ENCODE measurements around the gene PTPRO. TPM values are rescaled to one million over a fixed set of nuclear protein-coding genes. Genes with fewer than 3 reads are reported as not detected.

Gene PTPRO
- polyA plus RNA-seq, 4 donors: 7.0 to 271 (median 199) TPM

- no peak for DNase-seq (ENCODE audit: low read depth in 4 of 4, low spot score in 3 of 4)
Observed at GRCh38 chr12:15443050-15443449, 120.7 kb downstream of the PTPRO start.

GRCh38 chr12:15443611-15444010 lies 121.3 kb downstream of the PTPRO start:
- DNase-seq (ENCODE audit: low read depth in 4 of 4, low spot score in 3 of 4): no peak

DNA sequence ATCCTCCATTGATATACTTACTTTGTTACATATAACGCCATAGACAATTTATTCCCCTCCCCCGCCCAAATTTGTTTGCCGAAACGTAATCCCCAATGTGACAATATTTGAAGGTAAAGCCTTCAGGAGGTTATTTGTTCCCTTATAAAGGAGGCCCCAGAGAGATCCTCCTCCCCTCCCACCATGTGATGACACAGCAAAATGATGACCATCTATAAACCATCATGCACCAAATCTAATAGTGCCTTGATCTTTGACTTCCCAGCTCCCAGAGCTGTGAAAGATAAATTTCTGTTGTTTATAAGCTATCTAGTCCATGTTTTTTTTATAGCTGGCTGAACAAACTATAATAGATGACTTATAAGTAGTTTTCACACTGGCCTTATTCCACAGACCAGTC lies 122.2 kb downstream of the PTPRO start:
- no peak for DNase-seq (ENCODE audit: low read depth in 4 of 4, low spot score in 3 of 4)

- DNase-seq (ENCODE audit: low read depth in 4 of 4, low spot score in 3 of 4): no peak
Observed at GRCh38 chr12:15446807-15447206, 124.5 kb downstream of the PTPRO start.

GRCh38 chr12:15453613-15454012 lies 131.3 kb downstream of the PTPRO start:
- DNase-seq (ENCODE audit: low read depth in 4 of 4, low spot score in 3 of 4): no peak

- DNase-seq (ENCODE audit: low read depth in 4 of 4, low spot score in 3 of 4): no peak
Observed at GRCh38 chr12:15458008-15458407, 135.7 kb downstream of the PTPRO start.

- no peak for DNase-seq (ENCODE audit: low read depth in 4 of 4, low spot score in 3 of 4)
Observed at GRCh38 chr12:15468911-15469310, 146.6 kb downstream of the PTPRO start.

DNA sequence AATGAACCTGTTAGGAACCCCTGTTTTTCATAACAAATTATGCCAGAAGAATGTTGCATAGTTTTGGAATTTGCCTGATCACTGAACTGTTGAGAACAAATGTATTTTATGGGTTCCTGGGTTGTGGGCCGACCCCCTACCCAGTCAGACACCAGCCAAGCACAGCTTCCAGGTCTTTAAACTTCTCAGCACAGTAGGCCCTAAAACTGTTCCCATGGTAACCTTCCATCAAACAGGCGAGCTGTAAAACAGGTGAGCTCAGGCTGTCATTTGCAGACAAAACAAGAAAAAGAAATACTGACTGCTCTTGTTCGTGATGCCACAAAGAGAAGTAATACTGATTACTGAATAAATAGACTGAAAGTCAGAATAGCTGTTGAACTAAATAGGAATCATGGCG lies 147.0 kb downstream of the PTPRO start:
- DNase-seq (ENCODE audit: low read depth in 4 of 4, low spot score in 3 of 4): peak in 1 of 4 donors; percentile 7

- DNase-seq (ENCODE audit: low read depth in 4 of 4, low spot score in 3 of 4): no peak
Observed at GRCh38 chr12:15472036-15472435, 149.7 kb downstream of the PTPRO start.

DNA sequence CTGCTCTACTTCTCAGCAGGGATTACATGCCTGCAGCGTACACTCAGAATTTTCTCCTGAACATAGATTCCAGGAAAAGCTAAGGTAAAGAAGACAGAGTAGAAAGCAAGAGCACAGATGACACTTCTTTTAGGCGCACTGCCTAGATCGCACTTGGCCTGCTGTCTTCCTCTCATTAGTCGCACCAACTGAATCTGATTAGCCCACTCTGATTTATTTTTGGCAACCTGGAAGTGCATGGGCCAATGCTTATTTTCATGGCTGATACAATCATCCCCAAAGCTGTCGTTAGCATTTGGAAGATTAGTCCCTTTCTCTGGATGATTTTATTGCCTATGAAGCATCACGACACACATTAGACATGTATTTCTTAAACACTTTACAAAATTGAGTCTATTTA lies 152.5 kb downstream of the PTPRO start:
- no peak for DNase-seq (ENCODE audit: low read depth in 4 of 4, low spot score in 3 of 4)

- no peak for DNase-seq (ENCODE audit: low read depth in 4 of 4, low spot score in 3 of 4)
Observed at GRCh38 chr12:15477761-15478160, 155.5 kb downstream of the PTPRO start.

- no peak for DNase-seq (ENCODE audit: low read depth in 4 of 4, low spot score in 3 of 4)
Observed at GRCh38 chr12:15481846-15482245, 159.5 kb downstream of the PTPRO start.

GRCh38 chr12:15485466-15485865 lies 163.2 kb downstream of the PTPRO start:
- DNase-seq (ENCODE audit: low read depth in 4 of 4, low spot score in 3 of 4): no peak

- DNase-seq (ENCODE audit: low read depth in 4 of 4, low spot score in 3 of 4): no peak
Observed at GRCh38 chr12:15486859-15487258, 164.6 kb downstream of the PTPRO start.

DNA sequence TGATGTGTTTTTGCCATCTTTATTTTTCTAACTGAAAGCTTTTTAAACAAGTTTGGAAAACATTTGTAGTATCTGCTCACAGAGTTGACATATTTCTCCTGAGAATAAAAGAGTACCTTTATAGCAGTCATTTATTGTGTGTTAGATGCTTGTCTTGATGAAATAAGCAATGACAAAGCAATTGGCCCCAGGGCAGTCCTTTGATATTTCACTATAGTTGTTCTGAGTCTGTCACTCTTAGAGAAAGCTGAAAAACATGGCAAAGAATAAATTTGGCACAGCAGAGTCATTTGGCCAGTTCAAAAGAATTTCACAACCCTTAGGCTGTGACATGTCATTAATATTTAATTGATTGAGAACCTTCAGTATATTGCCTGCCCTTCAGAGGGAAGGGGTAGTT lies 166.2 kb downstream of the PTPRO start:
- no peak for DNase-seq (ENCODE audit: low read depth in 4 of 4, low spot score in 3 of 4)

GRCh38 chr12:15494329-15495046 lies 172.2 kb downstream of the PTPRO start:
- DNase-seq (ENCODE audit: low read depth in 4 of 4, low spot score in 3 of 4): no peak

- peak in 1 of 4 donors; percentile 10 for DNase-seq (ENCODE audit: low read depth in 4 of 4, low spot score in 3 of 4)
Observed at GRCh38 chr12:15495746-15496145, 173.4 kb downstream of the PTPRO start.

GRCh38 chr12:15496738-15497137 lies 174.4 kb downstream of the PTPRO start:
- no peak for DNase-seq (ENCODE audit: low read depth in 4 of 4, low spot score in 3 of 4)

GRCh38 chr12:15497671-15498292 lies 175.5 kb downstream of the PTPRO start:
- peak in 2 of 4 donors; percentile 16 to 29 for DNase-seq (ENCODE audit: low read depth in 4 of 4, low spot score in 3 of 4)

GRCh38 chr12:15502211-15502610 lies 179.9 kb downstream of the PTPRO start:
- no peak for DNase-seq (ENCODE audit: low read depth in 4 of 4, low spot score in 3 of 4)

GRCh38 chr12:15505616-15506015 lies 183.3 kb downstream of the PTPRO start:
- DNase-seq (ENCODE audit: low read depth in 4 of 4, low spot score in 3 of 4): no peak

DNA sequence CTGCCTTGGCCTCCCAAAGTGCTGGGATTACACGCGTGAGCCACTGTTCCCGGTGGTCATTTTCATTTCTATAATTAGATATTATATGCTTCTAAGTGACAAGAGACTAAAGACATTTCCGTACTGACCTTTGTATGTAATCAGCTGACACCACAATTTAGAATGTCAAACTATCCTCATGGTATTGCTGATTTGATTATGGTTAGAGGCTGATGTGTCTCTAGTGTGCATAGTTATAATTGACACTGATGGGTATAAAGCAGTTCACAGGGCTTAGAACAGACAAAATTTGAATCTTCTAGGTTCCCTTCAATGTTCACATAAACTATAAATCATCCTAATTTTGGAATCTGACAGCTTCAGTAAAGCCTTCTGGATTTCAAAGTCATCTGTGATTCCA lies 192.7 kb downstream of the PTPRO start:
- DNase-seq (ENCODE audit: low read depth in 4 of 4, low spot score in 3 of 4): no peak
